ENCODE measurements around the gene MACROH2A1.

DNA sequence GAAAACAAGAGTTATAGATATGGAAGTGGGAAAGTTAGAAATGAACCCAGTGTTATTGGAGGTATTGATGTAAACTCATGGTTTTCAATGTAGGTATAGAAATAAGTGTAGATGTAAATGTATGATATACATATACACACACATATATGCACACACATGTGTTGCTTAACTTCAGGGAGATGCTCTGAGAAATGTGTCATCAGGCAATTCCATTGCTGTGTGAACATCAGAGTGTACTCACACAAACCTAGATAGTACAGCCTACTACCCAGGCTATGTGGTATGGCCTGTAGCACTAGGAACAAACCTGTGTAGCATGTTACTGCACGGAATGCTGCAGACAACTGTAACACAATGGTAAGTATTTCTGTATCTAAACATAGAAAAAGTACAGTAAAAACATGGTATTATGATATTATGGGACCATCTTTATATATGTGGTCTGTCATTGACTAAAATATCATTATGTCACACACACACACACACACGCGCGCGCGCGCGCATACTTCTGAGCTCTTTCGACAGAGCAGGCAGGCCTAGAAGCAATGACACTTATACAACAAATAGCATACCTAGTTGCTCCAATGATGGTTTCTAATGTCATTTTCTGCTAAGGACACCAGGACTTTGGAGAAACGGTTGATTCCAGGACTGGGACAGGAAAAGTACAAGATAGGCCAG lies 86.6 kb downstream of the MACROH2A1 start:
- TF ChIP-seq HDAC2 (IDR thresholded peaks at IDR 0.05) = no peak
- TF ChIP-seq, protein P1, sequence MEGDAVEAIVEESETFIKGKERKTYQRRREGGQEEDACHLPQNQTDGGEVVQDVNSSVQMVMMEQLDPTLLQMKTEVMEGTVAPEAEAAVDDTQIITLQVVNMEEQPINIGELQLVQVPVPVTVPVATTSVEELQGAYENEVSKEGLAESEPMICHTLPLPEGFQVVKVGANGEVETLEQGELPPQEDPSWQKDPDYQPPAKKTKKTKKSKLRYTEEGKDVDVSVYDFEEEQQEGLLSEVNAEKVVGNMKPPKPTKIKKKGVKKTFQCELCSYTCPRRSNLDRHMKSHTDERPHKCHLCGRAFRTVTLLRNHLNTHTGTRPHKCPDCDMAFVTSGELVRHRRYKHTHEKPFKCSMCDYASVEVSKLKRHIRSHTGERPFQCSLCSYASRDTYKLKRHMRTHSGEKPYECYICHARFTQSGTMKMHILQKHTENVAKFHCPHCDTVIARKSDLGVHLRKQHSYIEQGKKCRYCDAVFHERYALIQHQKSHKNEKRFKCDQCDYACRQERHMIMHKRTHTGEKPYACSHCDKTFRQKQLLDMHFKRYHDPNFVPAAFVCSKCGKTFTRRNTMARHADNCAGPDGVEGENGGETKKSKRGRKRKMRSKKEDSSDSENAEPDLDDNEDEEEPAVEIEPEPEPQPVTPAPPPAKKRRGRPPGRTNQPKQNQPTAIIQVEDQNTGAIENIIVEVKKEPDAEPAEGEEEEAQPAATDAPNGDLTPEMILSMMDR (IDR thresholded peaks at IDR 0.05) = no peak
- no peak for TF ChIP-seq NR3C1 (IDR thresholded peaks at IDR 0.05)
- TF ChIP-seq, protein P2, sequence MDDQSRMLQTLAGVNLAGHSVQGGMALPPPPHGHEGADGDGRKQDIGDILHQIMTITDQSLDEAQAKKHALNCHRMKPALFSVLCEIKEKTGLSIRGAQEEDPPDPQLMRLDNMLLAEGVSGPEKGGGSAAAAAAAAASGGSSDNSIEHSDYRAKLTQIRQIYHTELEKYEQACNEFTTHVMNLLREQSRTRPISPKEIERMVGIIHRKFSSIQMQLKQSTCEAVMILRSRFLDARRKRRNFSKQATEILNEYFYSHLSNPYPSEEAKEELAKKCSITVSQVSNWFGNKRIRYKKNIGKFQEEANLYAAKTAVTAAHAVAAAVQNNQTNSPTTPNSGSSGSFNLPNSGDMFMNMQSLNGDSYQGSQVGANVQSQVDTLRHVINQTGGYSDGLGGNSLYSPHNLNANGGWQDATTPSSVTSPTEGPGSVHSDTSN (IDR thresholded peaks at IDR 0.05) = no peak
